Measurements from ENCODE around the gene SLC6A12.
"Not testable (repeated sequence)": the region's sequence is repeated elsewhere in the genome, so short reads cannot be mapped to it uniquely, and the experiment has no call there.

The SLC6A12 gene

GRCh38 chr12:195951-196350 is 18.0 kb downstream of the SLC6A12 start:
- no peak for DNase-seq

GRCh38 chr12:195156-195555 is 18.8 kb downstream of the SLC6A12 start:
- no peak for DNase-seq

- no peak for DNase-seq
Measured at GRCh38 chr12:194276-194675, 19.7 kb downstream of the SLC6A12 start.

- no peak for DNase-seq
Measured at GRCh38 chr12:193261-193660, 20.7 kb downstream of the SLC6A12 start.

GRCh38 chr12:191541-191940 is 22.4 kb downstream of the SLC6A12 start:
- no peak for DNase-seq

GRCh38 chr12:190881-191280 is 23.1 kb downstream of the SLC6A12 start:
- DNase-seq: no peak

DNA sequence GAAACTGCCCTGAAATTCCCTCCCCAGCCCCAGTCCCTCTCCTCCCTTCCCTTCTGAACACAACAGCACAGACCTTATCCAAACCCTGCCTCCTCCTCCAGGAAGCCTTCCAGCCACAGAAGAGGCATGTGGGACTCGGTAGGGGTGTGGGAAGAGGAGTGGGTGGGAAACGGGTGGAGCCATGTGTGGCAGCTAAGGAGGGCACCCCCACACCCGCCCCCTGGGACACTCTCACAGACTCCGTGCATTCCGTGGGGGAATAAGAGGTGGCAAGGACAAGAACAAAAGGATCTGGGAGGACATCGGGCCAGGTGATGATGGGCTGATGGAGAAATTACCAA is 24.4 kb downstream of the SLC6A12 start:
- no peak for DNase-seq

- peak; percentile 31 to 62 for DNase-seq
Measured at GRCh38 chr12:188910-189621, 24.9 kb downstream of the SLC6A12 start.

GRCh38 chr12:187986-188909 is 25.7 kb downstream of the SLC6A12 start:
- DNase-seq: not testable (repeated sequence)

- DNase-seq: no peak
Measured at GRCh38 chr12:186006-186625, 27.8 kb downstream of the SLC6A12 start.

- DNase-seq: no peak
Measured at GRCh38 chr12:185576-185955, 28.4 kb downstream of the SLC6A12 start.

DNA sequence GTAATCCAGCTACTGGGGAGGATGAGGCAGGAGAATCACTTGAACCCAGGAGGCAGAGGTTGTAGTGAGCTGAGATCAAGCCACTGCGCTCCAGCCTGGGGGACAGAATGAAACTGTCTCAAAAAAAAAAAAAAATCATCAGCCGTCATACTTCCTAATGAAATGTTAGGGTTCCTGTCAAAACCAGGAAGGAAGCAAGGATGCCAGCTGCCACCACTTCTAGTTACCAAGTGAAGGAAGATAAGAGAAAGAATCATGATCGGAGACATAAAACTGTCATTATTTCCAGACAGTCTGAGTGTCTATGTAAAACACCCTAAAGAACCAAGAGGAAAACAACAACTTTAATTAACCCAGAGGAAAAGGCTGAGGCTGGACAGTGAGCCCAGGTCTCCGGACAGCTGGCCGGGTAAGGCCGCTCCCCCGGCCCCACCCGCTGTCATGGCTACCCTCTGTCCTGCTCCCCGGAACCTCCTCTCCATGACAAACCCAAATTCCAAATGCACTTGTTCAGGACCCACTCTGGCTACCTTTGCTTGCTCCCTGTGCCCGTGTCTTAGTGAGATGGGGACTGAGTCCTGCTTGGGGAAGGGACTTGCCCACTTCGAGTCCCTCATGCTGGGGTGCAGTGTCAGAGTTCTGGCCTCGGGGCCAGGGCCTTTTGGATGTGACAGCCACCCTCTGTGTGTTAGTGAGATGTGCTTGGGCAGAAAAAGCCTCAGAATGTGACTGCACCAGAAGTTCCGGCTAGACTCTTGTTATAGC is 29.0 kb downstream of the SLC6A12 start:
- peak in 1 of 2 donors; percentile 27 for DNase-seq

DNA sequence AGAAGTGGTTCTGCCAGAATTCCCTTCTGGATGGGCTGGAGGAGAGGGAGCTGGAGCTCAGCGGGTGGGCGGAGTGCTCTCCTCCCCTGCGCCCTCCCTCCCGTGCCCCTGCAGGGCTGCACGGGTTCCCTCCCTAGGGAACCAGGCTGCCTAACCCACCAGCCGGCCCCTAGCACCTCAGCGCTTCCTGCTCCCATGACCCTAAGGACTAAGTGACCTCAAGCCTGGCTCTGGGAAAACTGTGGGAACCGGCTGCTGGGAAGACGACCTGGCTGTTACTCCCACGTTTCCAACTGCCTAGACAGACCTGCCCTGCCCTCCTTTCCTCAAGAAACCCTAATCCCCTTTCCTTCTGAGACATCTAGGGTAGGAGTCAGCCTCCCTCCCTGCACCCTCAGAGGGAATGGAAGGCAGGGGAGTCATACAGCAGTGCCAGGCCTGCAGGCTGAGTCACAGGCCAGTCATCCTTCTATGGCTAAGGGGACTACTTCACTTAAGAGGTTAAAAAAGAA is 31.5 kb downstream of the SLC6A12 start:
- DNase-seq: peak; percentile 29 to 41

DNA sequence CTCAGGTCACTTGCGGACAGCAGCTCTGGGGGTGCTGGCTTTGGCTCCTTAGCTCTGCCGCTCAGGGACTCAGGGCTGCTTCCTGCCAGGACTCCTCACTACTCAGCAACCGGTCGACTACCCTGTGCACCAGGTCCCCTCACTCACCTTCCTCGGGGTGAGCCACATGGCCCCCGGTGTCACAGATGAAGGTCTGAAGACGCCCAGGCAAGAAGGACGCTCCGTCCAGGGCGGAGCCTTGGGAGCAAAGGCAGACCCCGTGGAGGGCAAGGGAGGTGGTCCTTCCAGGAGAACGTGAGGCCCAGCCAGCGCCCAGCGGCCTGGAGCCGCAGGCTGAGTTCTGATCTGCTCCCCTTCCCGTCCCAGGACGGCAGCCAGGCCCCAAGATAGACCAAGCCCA is 32.0 kb downstream of the SLC6A12 start:
- DNase-seq: no peak

DNA sequence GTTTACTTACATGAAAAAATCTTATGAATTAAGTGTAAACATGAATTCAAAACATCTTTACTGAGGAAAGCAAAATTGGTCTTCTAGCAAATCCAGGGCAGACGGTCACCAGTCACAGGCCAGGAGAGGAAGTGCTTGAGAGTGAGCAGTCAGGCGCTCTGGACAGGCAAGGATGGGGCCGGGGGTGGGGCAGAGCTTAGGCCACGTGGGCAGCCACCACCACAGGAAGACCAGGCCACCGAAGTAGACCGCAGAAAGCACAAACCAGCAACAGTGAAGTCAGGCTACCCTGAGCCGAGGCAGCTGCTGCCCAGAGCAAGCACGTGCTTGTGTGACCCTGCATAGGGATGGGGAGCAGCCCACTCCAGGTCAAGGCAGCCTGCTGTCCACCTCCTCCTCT is 33.5 kb downstream of the SLC6A12 start:
- DNase-seq: peak; percentile 76 to 82

DNA sequence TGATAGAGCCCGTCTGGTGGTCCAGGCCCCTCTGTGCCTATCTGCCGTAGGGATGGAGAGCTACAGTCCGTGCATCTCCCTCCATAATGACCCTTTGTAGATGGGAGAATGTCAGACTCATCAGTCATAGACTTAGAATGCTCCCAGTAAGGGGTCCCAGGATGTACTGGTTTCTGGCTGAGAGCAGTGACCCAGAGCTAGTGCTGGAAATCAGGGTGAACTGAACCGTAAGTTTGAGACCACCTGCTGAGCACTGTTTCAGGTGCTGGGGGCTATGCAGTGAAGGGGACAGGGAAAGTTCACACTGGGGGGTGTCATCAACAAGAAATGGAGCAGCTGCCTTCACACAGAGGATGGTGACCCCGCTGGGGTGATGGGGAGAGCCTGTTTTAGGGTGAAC is 34.1 kb downstream of the SLC6A12 start:
- no peak for DNase-seq

DNA sequence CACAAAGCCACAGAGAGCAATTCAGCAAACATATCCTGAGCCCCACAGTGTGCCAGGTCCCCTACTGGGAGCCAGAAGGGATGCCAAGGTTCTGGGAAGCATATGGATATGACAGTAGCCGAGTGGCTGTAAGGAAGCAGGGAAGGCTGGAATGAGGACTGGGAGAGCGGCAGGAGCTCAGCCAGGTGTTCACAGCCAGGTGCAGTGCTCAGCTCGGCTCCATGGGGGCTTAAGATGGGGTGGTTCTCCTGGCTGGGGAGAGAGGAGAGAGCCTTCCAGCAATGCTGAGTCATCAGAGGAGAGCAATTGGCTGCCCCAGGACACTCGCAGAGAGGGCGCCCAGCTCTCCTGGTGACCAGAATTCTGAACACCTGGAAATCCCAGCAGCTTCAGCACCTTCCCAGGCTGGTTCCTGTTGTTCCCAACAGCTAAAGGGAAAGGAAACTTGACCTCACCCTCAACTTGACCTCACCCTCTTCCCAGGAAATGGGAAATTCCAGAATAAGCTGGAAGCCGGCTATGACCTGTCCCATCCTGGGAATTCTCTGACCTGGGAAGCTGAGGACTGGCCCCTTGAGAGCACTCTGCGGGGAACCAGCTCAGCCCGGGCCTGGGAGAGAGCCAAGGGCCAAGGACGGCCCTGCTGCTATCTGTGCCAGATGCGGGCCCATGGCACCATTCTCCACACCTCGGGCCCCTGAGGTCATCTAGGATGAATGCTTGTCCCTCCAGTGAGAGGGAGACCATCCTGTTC is 34.6 kb downstream of the SLC6A12 start:
- DNase-seq: no peak

GRCh38 chr12:178829-179109 is 35.2 kb downstream of the SLC6A12 start:
- no peak for DNase-seq

- no peak for DNase-seq
Measured at GRCh38 chr12:177980-178828, 35.8 kb downstream of the SLC6A12 start.

- DNase-seq: no peak
Measured at GRCh38 chr12:177336-177979, 36.5 kb downstream of the SLC6A12 start.

Data from inflammatory macrophage treated with lipopolysaccharide for 1 hour (primary cell).